Stomach (tissue), 4 donors: Measurements from ENCODE around the gene RNLS.

ENCODE experiments used
- CTCF ChIP-seq, 7 experiments: fragments of 450-650 bp in 4 of 7; fragments of 200-600 bp in 3 of 7; sonication (generic) in 3 of 7; IDR thresholded peaks; one replicate each; pipeline ENCODE4 v1.5.1; 2016 to 2019; ENCODE audit warnings: antibody characterized with exemption in 7 of 7, control low read depth in 2 of 7, mild to moderate bottlenecking in 1 of 7
- EP300 ChIP-seq: sonication (generic); formaldehyde crosslinking; IDR thresholded peaks from one replicate; pipeline ENCODE4 v1.6.1; 2017; ENCODE audit warnings: antibody characterized with exemption
- POLR2A ChIP-seq, 4 donors: fragments of 450-650 bp; IDR thresholded peaks; one replicate each; pipeline ENCODE4 v1.6.1; 2016; ENCODE audit warnings: antibody characterized with exemption in 4 of 4, control low read depth in 2 of 4, mild to moderate bottlenecking in 1 of 4, moderate library complexity in 1 of 4
- POLR2AphosphoS5 ChIP-seq, 3 donors: sonication (generic); formaldehyde crosslinking; IDR thresholded peaks; one replicate each; pipeline ENCODE4 v1.6.1; 2016; ENCODE audit warnings: antibody characterized with exemption in 3 of 3

- TF ChIP-seq CTCF (IDR thresholded peaks at IDR 0.05), result no peak
- no peak for TF ChIP-seq POLR2A (IDR thresholded peaks at IDR 0.05)
- no peak for TF ChIP-seq POLR2AphosphoS5 (IDR thresholded peaks at IDR 0.05)
- no peak for TF ChIP-seq EP300
Measured at GRCh38 chr10:88459530-88459929, 123.6 kb downstream of the RNLS start.
